ENCODE measurements around the gene ARMC2.
"Not testable (repeated sequence)": the region's sequence is repeated elsewhere in the genome, so short reads cannot be mapped to it uniquely, and the experiment has no call there.

The ARMC2 gene

GRCh38 chr6:108835218-108835850 lies 12.9 kb upstream of the ARMC2 start:
- peak; percentile 83 for DNase-seq

- DNase-seq: no peak
Measured at GRCh38 chr6:108836061-108836460, 12.2 kb upstream of the ARMC2 start.

GRCh38 chr6:108837236-108837971 lies 10.8 kb upstream of the ARMC2 start:
- DNase-seq: no peak

GRCh38 chr6:108838101-108838717 lies 10.0 kb upstream of the ARMC2 start:
- no peak for DNase-seq

GRCh38 chr6:108839083-108839642 lies 9.1 kb upstream of the ARMC2 start:
- DNase-seq: no peak

GRCh38 chr6:108840919-108841318 lies 7.3 kb upstream of the ARMC2 start:
- no peak for DNase-seq

- DNase-seq: peak; percentile 50
Measured at GRCh38 chr6:108841377-108841855, 6.8 kb upstream of the ARMC2 start.

- DNase-seq: no peak
Measured at GRCh38 chr6:108844135-108844534, 4.1 kb upstream of the ARMC2 start.

GRCh38 chr6:108845145-108845544 lies 3.1 kb upstream of the ARMC2 start:
- no peak for DNase-seq

- no peak for DNase-seq
Measured at GRCh38 chr6:108846101-108846500, 2.1 kb upstream of the ARMC2 start.

- DNase-seq: no peak
Measured at GRCh38 chr6:108846628-108847027, 1.6 kb upstream of the ARMC2 start.

- DNase-seq: no peak
Measured at GRCh38 chr6:108847738-108848115, 495 bp upstream of the ARMC2 start.

- peak; percentile 44 for DNase-seq
Measured at GRCh38 chr6:108850669-108851465, 2.6 kb downstream of the ARMC2 start.

- no peak for DNase-seq
Measured at GRCh38 chr6:108851756-108852155, 3.5 kb downstream of the ARMC2 start.

GRCh38 chr6:108853077-108853476 lies 4.9 kb downstream of the ARMC2 start:
- no peak for DNase-seq

- peak; percentile 60 for DNase-seq
Measured at GRCh38 chr6:108862479-108863191, 14.4 kb downstream of the ARMC2 start.

GRCh38 chr6:108865751-108866286 lies 17.6 kb downstream of the ARMC2 start:
- not testable (repeated sequence) for DNase-seq

- no peak for DNase-seq
Measured at GRCh38 chr6:108866798-108867197, 18.6 kb downstream of the ARMC2 start.

GRCh38 chr6:108868647-108869046 lies 20.4 kb downstream of the ARMC2 start:
- DNase-seq: no peak

GRCh38 chr6:108869876-108870275 lies 21.7 kb downstream of the ARMC2 start:
- no peak for DNase-seq

- no peak for DNase-seq
Measured at GRCh38 chr6:108870357-108870756, 22.1 kb downstream of the ARMC2 start.

GRCh38 chr6:108872141-108872557 lies 23.9 kb downstream of the ARMC2 start:
- peak; percentile 41 for DNase-seq

All from CD4-positive, alpha-beta T cell treated with Interferon gamma for 1 hour (primary cell).